ENCODE results near the gene CLK3. TPM values are rescaled to one million over a fixed set of nuclear protein-coding genes. Genes with fewer than 3 reads are reported as not detected.

The CLK3 gene
- 100 to 1,000 TPM; 130 to 175 TPM for total RNA-seq

GRCh38 chr15:74615508-74616365 is at the start of gene CLK3:
CLK3 (plus strand) TSS chr15:74615836; CDS start chr15:74619197, 3,361 bp downstream.
- peak within 1 kb of the TSS; percentile 95 for H3K27ac Mint-ChIP-seq
- peaks cover 42% of the 10 kb centered on the region for H3K4me1 Mint-ChIP-seq
- H3K27me3 Mint-ChIP-seq = no peaks in the 10 kb centered on the region
- H3K4me3 Mint-ChIP-seq = peak within 1 kb of the TSS; percentile 93
- peak; percentile 99 for DNase-seq
- ATAC-seq = peak; percentile 90
- CTCF ChIA-PET = interaction anchor here (0.5 to 13.6 kb wide), 11 partner anchors 18 to 408 kb away, joined by 4 to 170 read pairs (median 5); partner anchors contain the start of genes CSK and UBL7
- POLR2A ChIA-PET = interaction anchor here (1.0 to 2.9 kb wide), 4 partner anchors 17 to 172 kb away, joined by 3 to 13 read pairs (median 6); partner anchors contain the start of gene ARID3B
- intact Hi-C loops (cut with DNase I, micrococcal nuclease) = loop anchor here (1.0 to 10.0 kb wide), 19 partner anchors 17 to 1287 kb away; partner anchors contain the start of genes UBL7 (in 2 of the 2), ARID3B (in 1 of the 2), COX5A (in 1 of the 2) and EDC3 (in 1 of the 2)
- peaks cover 30% of the 10 kb centered on the region for H3K36me3 Mint-ChIP-seq (ENCODE audit: low read depth)
- no peaks in the 10 kb centered on the region for H3K9me3 Mint-ChIP-seq (ENCODE audit: low read depth)

- H3K27ac Mint-ChIP-seq = no peak overlapping the region
- H3K4me3 Mint-ChIP-seq = no peak overlapping the region
- peaks cover 33% of the 10 kb centered on the region for H3K36me3 Mint-ChIP-seq (ENCODE audit: low read depth)
- POLR2A ChIA-PET = no interaction called here
- CTCF ChIA-PET = interaction anchor here (0.6 to 1.5 kb wide), 3 partner anchors 8 to 447 kb away, joined by 3 to 5 read pairs (median 4); no protein-coding TSS in a partner anchor
- H3K9me3 Mint-ChIP-seq (ENCODE audit: low read depth) = no peaks in the 10 kb centered on the region
- no peaks in the 10 kb centered on the region for H3K27me3 Mint-ChIP-seq
- DNase-seq (no peak), ATAC-seq (no peak)
- peaks cover 17% of the 10 kb centered on the region for H3K4me1 Mint-ChIP-seq
- intact Hi-C loops (cut with DNase I, micrococcal nuclease) = no loop called here
Observed at GRCh38 chr15:74568594-74568993, 47.0 kb upstream of the CLK3 start.

- intact Hi-C loops (cut with DNase I, micrococcal nuclease) = no loop called here
- ATAC-seq (no peak), DNase-seq (no peak)
- CTCF ChIA-PET = interaction anchor here (1.5 kb wide), 2 partner anchors 9 to 19 kb away, joined by 3 to 4 read pairs; no protein-coding TSS in a partner anchor
- no peak overlapping the region for H3K27ac Mint-ChIP-seq
- no peaks in the 10 kb centered on the region for H3K9me3 Mint-ChIP-seq (ENCODE audit: low read depth)
- peaks cover 15% of the 10 kb centered on the region for H3K4me1 Mint-ChIP-seq
- POLR2A ChIA-PET = no interaction called here
- peaks cover 32% of the 10 kb centered on the region for H3K36me3 Mint-ChIP-seq (ENCODE audit: low read depth)
- H3K4me3 Mint-ChIP-seq = no peak overlapping the region
- no peaks in the 10 kb centered on the region for H3K27me3 Mint-ChIP-seq
Observed at GRCh38 chr15:74569731-74570070, 45.9 kb upstream of the CLK3 start.

GRCh38 chr15:74571191-74571590 is 44.4 kb upstream of the CLK3 start:
- CTCF ChIA-PET = interaction anchor here (0.7 to 1.4 kb wide), 4 partner anchors 10 to 591 kb away, joined by 3 to 4 read pairs (median 3); no protein-coding TSS in a partner anchor
- peaks cover 37% of the 10 kb centered on the region for H3K36me3 Mint-ChIP-seq (ENCODE audit: low read depth)
- ATAC-seq = no peak
- H3K27ac Mint-ChIP-seq = no peak overlapping the region
- H3K4me1 Mint-ChIP-seq = peaks cover 15% of the 10 kb centered on the region
- H3K4me3 Mint-ChIP-seq = no peak overlapping the region
- POLR2A ChIA-PET = interaction anchor here (1.1 kb wide), 1 partner anchor 31 kb away, joined by 3 read pairs; no protein-coding TSS in a partner anchor
- H3K27me3 Mint-ChIP-seq = no peaks in the 10 kb centered on the region
- H3K9me3 Mint-ChIP-seq (ENCODE audit: low read depth) = no peaks in the 10 kb centered on the region
- DNase-seq = no peak
- intact Hi-C loops (cut with DNase I, micrococcal nuclease) = no loop called here

- no peaks in the 10 kb centered on the region for H3K9me3 Mint-ChIP-seq (ENCODE audit: low read depth)
- peaks cover 6% of the 10 kb centered on the region for H3K4me1 Mint-ChIP-seq
- H3K4me3 Mint-ChIP-seq = no peak overlapping the region
- no peaks in the 10 kb centered on the region for H3K27me3 Mint-ChIP-seq
- ChIA-PET POLR2A (no interaction called here), CTCF (interaction anchor here (0.6 kb wide), 1 partner anchor 17 kb away, joined by 3 read pairs; no protein-coding TSS in a partner anchor)
- peak; percentile 97 for ATAC-seq
- peak; percentile 44 for DNase-seq
- intact Hi-C loops (cut with DNase I, micrococcal nuclease) = no loop called here
- peaks cover 32% of the 10 kb centered on the region for H3K36me3 Mint-ChIP-seq (ENCODE audit: low read depth)
- H3K27ac Mint-ChIP-seq = peak overlapping the region; percentile 34
Observed at GRCh38 chr15:74573987-74574386, 41.6 kb upstream of the CLK3 start.

- Mint-ChIP-seq H3K4me1 (peaks cover 6% of the 10 kb centered on the region), H3K36me3 (ENCODE audit: low read depth) (peaks cover 18% of the 10 kb centered on the region), H3K27ac (no peak overlapping the region), H3K4me3 (no peak overlapping the region), H3K27me3 (no peaks in the 10 kb centered on the region), H3K9me3 (ENCODE audit: low read depth) (no peaks in the 10 kb centered on the region)
- intact Hi-C loops (cut with DNase I, micrococcal nuclease) = no loop called here
- ChIA-PET POLR2A (no interaction called here), CTCF (interaction anchor here (0.9 to 1.4 kb wide), 2 partner anchors 33 to 43 kb away, joined by 3 read pairs; no protein-coding TSS in a partner anchor)
- ATAC-seq = no peak
- DNase-seq = no peak
Observed at GRCh38 chr15:74578496-74578994, 37.1 kb upstream of the CLK3 start.

- Mint-ChIP-seq H3K4me3 (no peak overlapping the region), H3K27me3 (no peaks in the 10 kb centered on the region), H3K27ac (no peak overlapping the region), H3K4me1 (peaks cover 2% of the 10 kb centered on the region), H3K36me3 (ENCODE audit: low read depth) (peaks cover 16% of the 10 kb centered on the region), H3K9me3 (ENCODE audit: low read depth) (no peaks in the 10 kb centered on the region)
- POLR2A ChIA-PET = no interaction called here
- no peak for DNase-seq
- ATAC-seq = no peak
- intact Hi-C loops (cut with DNase I, micrococcal nuclease) = no loop called here
- CTCF ChIA-PET = no interaction called here
Observed at GRCh38 chr15:74579001-74579400, 36.6 kb upstream of the CLK3 start.

- H3K9me3 Mint-ChIP-seq (ENCODE audit: low read depth) = no peaks in the 10 kb centered on the region
- no peaks in the 10 kb centered on the region for H3K27me3 Mint-ChIP-seq
- DNase-seq (no peak), ATAC-seq (peak; percentile 49)
- no peak overlapping the region for H3K27ac Mint-ChIP-seq
- ChIA-PET CTCF (interaction anchor here (0.6 to 1.1 kb wide), 2 partner anchors 29 to 103 kb away, joined by 3 read pairs; no protein-coding TSS in a partner anchor), POLR2A (interaction anchor here (0.6 kb wide), 1 partner anchor 111 kb away, joined by 3 read pairs; no protein-coding TSS in a partner anchor)
- no peaks in the 10 kb centered on the region for H3K4me1 Mint-ChIP-seq
- H3K36me3 Mint-ChIP-seq (ENCODE audit: low read depth) = peaks cover 8% of the 10 kb centered on the region
- H3K4me3 Mint-ChIP-seq = no peak overlapping the region
- intact Hi-C loops (cut with DNase I, micrococcal nuclease) = no loop called here
Observed at GRCh38 chr15:74580538-74581350, 34.9 kb upstream of the CLK3 start.

- ATAC-seq = no peak
- Mint-ChIP-seq H3K36me3 (ENCODE audit: low read depth) (peaks cover 9% of the 10 kb centered on the region), H3K27me3 (no peaks in the 10 kb centered on the region), H3K9me3 (ENCODE audit: low read depth) (no peaks in the 10 kb centered on the region), H3K27ac (no peak overlapping the region), H3K4me3 (no peak overlapping the region), H3K4me1 (no peaks in the 10 kb centered on the region)
- no peak for DNase-seq
- ChIA-PET CTCF (interaction anchor here (0.7 to 1.1 kb wide), 2 partner anchors 13 to 364 kb away, joined by 3 read pairs; no protein-coding TSS in a partner anchor), POLR2A (no interaction called here)
- intact Hi-C loops (cut with DNase I, micrococcal nuclease) = no loop called here
Observed at GRCh38 chr15:74584204-74584603, 31.4 kb upstream of the CLK3 start.

GRCh38 chr15:74584779-74585178 is 30.9 kb upstream of the CLK3 start:
- H3K27me3 Mint-ChIP-seq = no peaks in the 10 kb centered on the region
- CTCF ChIA-PET = interaction anchor here (0.7 to 0.8 kb wide), 2 partner anchors 21 to 363 kb away, joined by 3 read pairs; no protein-coding TSS in a partner anchor
- H3K4me3 Mint-ChIP-seq = no peak overlapping the region
- intact Hi-C loops (cut with DNase I, micrococcal nuclease) = no loop called here
- peaks cover 12% of the 10 kb centered on the region for H3K36me3 Mint-ChIP-seq (ENCODE audit: low read depth)
- DNase-seq (no peak), ATAC-seq (no peak)
- H3K4me1 Mint-ChIP-seq = no peaks in the 10 kb centered on the region
- no peaks in the 10 kb centered on the region for H3K9me3 Mint-ChIP-seq (ENCODE audit: low read depth)
- H3K27ac Mint-ChIP-seq = no peak overlapping the region
- POLR2A ChIA-PET = no interaction called here

- H3K4me1 Mint-ChIP-seq = no peaks in the 10 kb centered on the region
- H3K27ac Mint-ChIP-seq = no peak overlapping the region
- DNase-seq = no peak
- no peaks in the 10 kb centered on the region for H3K27me3 Mint-ChIP-seq
- H3K4me3 Mint-ChIP-seq = no peak overlapping the region
- H3K36me3 Mint-ChIP-seq (ENCODE audit: low read depth) = peaks cover 12% of the 10 kb centered on the region
- no peaks in the 10 kb centered on the region for H3K9me3 Mint-ChIP-seq (ENCODE audit: low read depth)
- CTCF ChIA-PET = interaction anchor here (0.8 kb wide), 1 partner anchor 22 kb away, joined by 3 read pairs; no protein-coding TSS in a partner anchor
- no peak for ATAC-seq
- intact Hi-C loops (cut with DNase I, micrococcal nuclease) = no loop called here
- POLR2A ChIA-PET = no interaction called here
Observed at GRCh38 chr15:74585191-74585590, 30.4 kb upstream of the CLK3 start.

Measured in activated CD4-positive, alpha-beta T cell treated with anti-CD3 and anti-CD28 coated beads for 36 hours (primary cell).